ENCODE results near the gene BABAM2. TPM values are rescaled to one million over a fixed set of nuclear protein-coding genes. Genes with fewer than 3 reads are reported as not detected.

Gene BABAM2
- total and polyA plus RNA-seq, 11 donors, result 22.2 to 75.1 (median 62.5) TPM

GRCh38 chr2:28052691-28053090 is 162.2 kb downstream of the BABAM2 start:
- 44 to 67% (median 53%) methylated on average over 1 of the region's 1 CpG for WGBS, 4 donors
- ATAC-seq, result no peak

GRCh38 chr2:28053597-28053996 is 163.1 kb downstream of the BABAM2 start:
- TF ChIP-seq POLR2A (IDR thresholded peaks at IDR 0.05), result no peak
- no peak for TF ChIP-seq CTCF (IDR thresholded peaks at IDR 0.05)
- no peak for ATAC-seq
- peak overlapping the region in 1 of 12 donors; percentile 1 for H3K27ac ChIP-seq

More at GRCh38 chr2:28052691-28053090, 162.2 kb downstream of the BABAM2 start:
- H3K4me1 ChIP-seq, result peaks cover 0 to 10% (median 0%) of the 10 kb centered on the region in 12 donors
- no peak overlapping the region for H3K27ac ChIP-seq
- no peak overlapping the region for H3K4me3 ChIP-seq
- H3K9me3 ChIP-seq, result no peaks in the 10 kb centered on the region
- H3K27me3 ChIP-seq, result no peaks in the 10 kb centered on the region
- intact Hi-C loops (cut with DNase I), result no loop called here
- no peak for DNase-seq
- no peaks in the 10 kb centered on the region for H3K36me3 ChIP-seq
- TF ChIP-seq CTCF (IDR thresholded peaks at IDR 0.05) (no peak), POLR2A (IDR thresholded peaks at IDR 0.05) (no peak)

GRCh38 chr2:28054916-28055315 is 164.4 kb downstream of the BABAM2 start:
- WGBS, 4 donors, result 89 to 99% (median 93%) methylated on average over 1 of the region's 1 CpG
- intact Hi-C loops (cut with DNase I), result no loop called here
- Histone ChIP-seq H3K27ac (no peak overlapping the region), H3K4me1 (no peaks in the 10 kb centered on the region), H3K36me3 (no peaks in the 10 kb centered on the region), H3K27me3 (no peaks in the 10 kb centered on the region), H3K4me3 (no peak overlapping the region), H3K9me3 (no peaks in the 10 kb centered on the region)
- no peak for TF ChIP-seq POLR2A (IDR thresholded peaks at IDR 0.05)
- no peak for TF ChIP-seq CTCF (IDR thresholded peaks at IDR 0.05)
- ATAC-seq (no peak), DNase-seq (no peak)

More at GRCh38 chr2:28053597-28053996, 163.1 kb downstream of the BABAM2 start:
- DNase-seq, result no peak
- Histone ChIP-seq H3K4me3 (no peak overlapping the region), H3K27me3 (no peaks in the 10 kb centered on the region), H3K4me1 (peaks cover 0 to under 1% (median 0%) of the 10 kb centered on the region in 12 donors), H3K9me3 (no peaks in the 10 kb centered on the region), H3K36me3 (no peaks in the 10 kb centered on the region)
- 76 to 88% (median 82%) methylated on average over 2 of the region's 2 CpGs for WGBS, 4 donors
- intact Hi-C loops (cut with DNase I), result no loop called here

GRCh38 chr2:28055325-28055970 is 164.9 kb downstream of the BABAM2 start:
- TF ChIP-seq POLR2A (IDR thresholded peaks at IDR 0.05) (no peak), CTCF (IDR thresholded peaks at IDR 0.05) (no peak)
- H3K27ac ChIP-seq, result no peak overlapping the region
- H3K36me3 ChIP-seq, result no peaks in the 10 kb centered on the region
- no peaks in the 10 kb centered on the region for H3K4me1 ChIP-seq
- ATAC-seq (no peak), DNase-seq (no peak)
- peaks cover 0 to 3% (median 0%) of the 10 kb centered on the region in 12 donors for H3K9me3 ChIP-seq
- H3K4me3 ChIP-seq, result no peak overlapping the region
- H3K27me3 ChIP-seq, result no peaks in the 10 kb centered on the region
- intact Hi-C loops (cut with DNase I), result no loop called here

Measured in heart left ventricle (tissue), 16 donors.